T-cell (primary cell): Measurements from ENCODE around the gene SNX2. TPM values are rescaled to one million over a fixed set of nuclear protein-coding genes. Genes with fewer than 3 reads are reported as not detected.

ENCODE experiments used
- ATAC-seq, 4 experiments: fragments of 200-7000 bp in 3 of 4; fragments of 150-1000 bp in 1 of 4; cut with Tn5 transposase; replicated peaks in 1 of 4; 1 replicate in 3 of 4; 2 replicates in 1 of 4; pipeline ENCODE4 v1.10.0; 2021; ENCODE audit warnings: moderate library complexity in 3 of 4, mild to moderate bottlenecking in 2 of 4, moderate number of reproducible peaks in 1 of 4
- CTCF ChIA-PET, 2 donors: fragments of 300-600 bp; sonication (Branson Sonifier 250); formaldehyde crosslinking; loops; one replicate each; lab custom pipeline; 2022; ENCODE audit warnings: antibody characterized with exemption in 2 of 2; lab: Charles Lee
- POLR2A ChIA-PET, 2 donors: fragments of 300-600 bp; sonication (Branson Sonifier 250); formaldehyde crosslinking; loops; one replicate each; lab custom pipeline; 2022; ENCODE audit warnings: antibody characterized with exemption in 2 of 2; lab: Charles Lee
- DNase-seq, 35 experiments: peaks; one replicate each; pipeline versions ENCODE4 v3.0.0 to v3.0.0-alpha.2; 2013 to 2023
- H3K27ac ChIP-seq: one replicate; pipeline ENCODE4 v1.5.1; 2013; ENCODE audit warnings: low read length
- H3K27me3 ChIP-seq, 2 experiments: replicated peaks in 1 of 2; 1 replicate in 1 of 2; 2 replicates in 1 of 2; pipeline versions ENCODE4 v1.6.1 to v1.7.0; 2013; ENCODE audit warnings: low read length in 1 of 2, mixed read lengths in 1 of 2; ENCODE audit not compliant: control insufficient read depth in 2 of 2, insufficient read depth in 2 of 2; ENCODE audit errors: extremely low read depth in 1 of 2
- H3K36me3 ChIP-seq, 2 donors: 1 replicate in 1 of 2; 2 replicates in 1 of 2; pipeline versions ENCODE4 v1.6.1 to v1.7.0; 2013; ENCODE audit warnings: low read length in 1 of 2; ENCODE audit not compliant: control insufficient read depth in 2 of 2, insufficient read depth in 1 of 2; ENCODE audit errors: extremely low read depth in 1 of 2
- H3K4me1 ChIP-seq, 2 experiments: 1 replicate in 1 of 2; 2 replicates in 1 of 2; pipeline versions ENCODE4 v1.6.1 to v1.7.0; 2013; ENCODE audit warnings: low read length in 2 of 2, mixed read lengths in 1 of 2; ENCODE audit not compliant: insufficient read depth in 2 of 2, control insufficient read depth in 1 of 2; ENCODE audit errors: extremely low read depth in 1 of 2
- H3K4me3 ChIP-seq, 2 donors: 1 replicate in 1 of 2; 2 replicates in 1 of 2; pipeline versions ENCODE4 v1.5.1 to v1.7.0; 2013; ENCODE audit warnings: mild to moderate bottlenecking in 2 of 2, low read length in 1 of 2, moderate library complexity in 1 of 2; ENCODE audit not compliant: control insufficient read depth in 1 of 2; ENCODE audit errors: extremely low read depth in 1 of 2
- H3K9me3 ChIP-seq: 2 replicates; pipeline ENCODE4 v1.7.0; 2013
- H3K27ac Mint-ChIP-seq, 2 donors: one replicate each; pipeline ENCODE4 v1.8.0; 2020 to 2021; ENCODE audit warnings: mild to moderate bottlenecking in 2 of 2, mixed read lengths in 2 of 2
- H3K27me3 Mint-ChIP-seq, 2 donors: one replicate each; pipeline ENCODE4 v1.8.0; 2021 to 2022; ENCODE audit warnings: mixed read lengths in 2 of 2
- H3K36me3 Mint-ChIP-seq: one replicate; pipeline ENCODE4 v1.8.0; 2021; ENCODE audit warnings: mixed read lengths
- H3K4me1 Mint-ChIP-seq, 3 donors: one replicate each; pipeline ENCODE4 v1.8.0; 2020 to 2022; ENCODE audit warnings: mixed read lengths in 3 of 3, mild to moderate bottlenecking in 1 of 3
- H3K4me3 Mint-ChIP-seq, 3 donors: one replicate each; pipeline ENCODE4 v1.8.0; 2020 to 2022; ENCODE audit warnings: mild to moderate bottlenecking in 3 of 3, mixed read lengths in 3 of 3, moderate library complexity in 3 of 3
- H3K9me3 Mint-ChIP-seq, 3 donors: one replicate each; pipeline ENCODE4 v1.8.0; 2020 to 2022; ENCODE audit warnings: mixed read lengths in 3 of 3
- WGBS: methylation state at CpG from one replicate; pipeline ENCODE4 v1.1.5; 2013; ENCODE audit warnings: missing lambda C conversion rate; ENCODE audit not compliant: insufficient coverage; 5-methylcytosine and 5-hydroxymethylcytosine counted together
- total RNA-seq, 35 experiments: library from RNA in 6 of 35; stranded (reverse) in 6 of 35; fragments of 120-200 nt in 1 of 35; gene quantifications; one replicate each; pipeline versions ENCODE4 v1.2.1 to v1.2.4 and lab custom pipeline; 2013 to 2026

SNX2 gene
- total RNA-seq, 5 donors from 2014 or later (not counting 1 experiment from before 2014, with no cell fraction given), result 41.8 to 56.3 (median 47.8) TPM

- ChIA-PET CTCF (interaction anchor here (1.2 to 1.8 kb wide), 3 partner anchors 69 to 579 kb away, joined by 3 to 10 read pairs (median 3); partner anchors contain the start of genes CEP120 (in 1 of the 2) and SNX2 (in 1 of the 2)), POLR2A (interaction anchor here in 1 of 2 donors (0.5 kb wide), 1 partner anchor 261 kb away, joined by 3 read pairs; no protein-coding TSS in a partner anchor)
- Mint-ChIP-seq H3K27ac (peak overlapping the region; percentile 81 to 83), H3K9me3 (no peaks in the 10 kb centered on the region), H3K4me3 (peak overlapping the region; percentile 83 to 86 (median 86)), H3K4me1 (peaks cover 26 to 34% (median 27%) of the 10 kb centered on the region in 3 donors), H3K36me3 (no peaks in the 10 kb centered on the region), H3K27me3 (peaks cover 0 to 3% of the 10 kb centered on the region in 2 donors)
- ATAC-seq, result no peak
- peak in 3 of 35 experiments; percentile 11 to 21 (median 14) for DNase-seq
- Histone ChIP-seq H3K9me3 (no peaks in the 10 kb centered on the region), H3K4me3 (peak overlapping the region; percentile 66 to 96), H3K4me1 (peaks cover 8 to 19% of the 10 kb centered on the region in 2 experiments), H3K36me3 (no peaks in the 10 kb centered on the region), H3K27me3 (no peaks in the 10 kb centered on the region), H3K27ac (peak overlapping the region; percentile 52)
- 25% methylated on average over 16 of the region's 22 CpGs for WGBS
These were observed 69.4 kb downstream of the SNX2 start for GRCh38 chr5:122844136-122844909.

GRCh38 chr5:122844910-122845228, 70.0 kb downstream of the SNX2 start:
- Histone ChIP-seq H3K36me3 (no peaks in the 10 kb centered on the region), H3K9me3 (no peaks in the 10 kb centered on the region), H3K4me3 (peak overlapping the region; percentile 66 to 96), H3K27ac (peak overlapping the region; percentile 52), H3K27me3 (no peaks in the 10 kb centered on the region), H3K4me1 (peaks cover 8 to 19% of the 10 kb centered on the region in 2 experiments)
- no peaks in the 10 kb centered on the region for H3K9me3 Mint-ChIP-seq
- peak in 2 of 4 experiments; percentile 2 to 7 for ATAC-seq
- CTCF ChIA-PET, result interaction anchor here (1.2 to 1.8 kb wide), 3 partner anchors 69 to 579 kb away, joined by 3 to 10 read pairs (median 3); partner anchors contain the start of genes CEP120 (in 1 of the 2) and SNX2 (in 1 of the 2)
- no peaks in the 10 kb centered on the region for H3K36me3 Mint-ChIP-seq
- POLR2A ChIA-PET, result no interaction called here
- peaks cover 26 to 38% (median 27%) of the 10 kb centered on the region in 3 donors for H3K4me1 Mint-ChIP-seq
- peak overlapping the region; percentile 81 to 83 for H3K27ac Mint-ChIP-seq
- peak overlapping the region; percentile 83 to 86 (median 86) for H3K4me3 Mint-ChIP-seq
- H3K27me3 Mint-ChIP-seq, result peaks cover 0 to 3% of the 10 kb centered on the region in 2 donors
- DNase-seq, result peak in 2 of 35 experiments; percentile 1 to 6
- WGBS, result 0% methylated on average over 9 of the region's 16 CpGs

DNA sequence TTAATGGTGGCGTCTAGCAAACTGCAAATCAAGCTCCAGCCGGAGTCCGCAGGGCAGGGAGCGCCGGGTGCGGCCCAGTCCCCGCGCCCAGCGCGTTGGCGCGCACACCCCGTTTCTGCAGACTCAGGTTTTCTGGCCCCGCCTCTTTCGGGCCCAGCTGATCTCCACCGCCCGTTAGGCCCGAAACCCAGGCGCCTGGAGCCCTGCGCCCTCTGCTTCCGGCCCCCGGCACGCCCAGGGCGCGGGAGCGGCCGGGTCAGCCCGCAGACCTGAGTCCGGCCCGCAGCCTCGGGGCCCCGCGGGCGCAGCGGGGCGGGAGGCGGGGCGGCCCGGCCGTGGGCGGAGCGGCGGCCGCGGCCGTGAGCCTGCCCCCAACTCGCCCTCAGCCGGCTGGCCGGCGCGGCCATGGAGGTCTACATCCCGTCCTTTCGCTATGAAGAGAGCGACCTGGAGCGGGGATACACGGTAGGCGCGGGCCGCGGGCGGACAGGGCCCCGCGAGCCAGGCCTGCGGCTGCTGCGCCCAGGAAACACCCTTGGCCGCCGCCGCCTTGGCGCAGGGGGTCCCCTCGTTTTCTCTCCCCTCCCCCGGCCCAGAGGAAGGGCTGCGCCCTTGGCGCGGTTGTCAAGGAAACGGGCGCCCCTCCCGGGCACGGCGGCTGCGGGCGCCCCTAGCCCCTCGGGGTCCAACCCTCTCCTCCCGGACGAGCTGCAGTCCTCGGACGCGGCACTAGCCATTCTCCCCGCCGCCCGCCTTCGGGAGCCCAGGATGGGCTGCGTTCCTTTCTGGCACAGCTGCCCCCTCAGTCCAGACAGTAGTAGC, 70.6 kb downstream of the SNX2 start, which contains the start of gene SNX24:
TSS of gene SNX24 (plus strand) at position 385 of the 822 bp plus-strand sequence. CDS start at position 406, 21 bp downstream.
- Mint-ChIP-seq H3K36me3 (no peaks in the 10 kb centered on the region), H3K4me3 (peak within 1 kb of the TSS; percentile 83 to 86 (median 86)), H3K9me3 (no peaks in the 10 kb centered on the region), H3K27me3 (peaks cover 0 to 3% of the 10 kb centered on the region in 2 donors), H3K4me1 (peaks cover 26 to 39% (median 27%) of the 10 kb centered on the region in 3 donors), H3K27ac (peak within 1 kb of the TSS; percentile 91)
- WGBS, result under 1% methylated on average over 92 of the region's 92 CpGs
- H3K9me3 ChIP-seq, result no peaks in the 10 kb centered on the region
- peak within 1 kb of the TSS; percentile 70 for H3K27ac ChIP-seq
- H3K4me1 ChIP-seq, result peaks cover 8 to 19% of the 10 kb centered on the region in 2 experiments
- no peaks in the 10 kb centered on the region for H3K27me3 ChIP-seq
- ChIA-PET CTCF (interaction anchor here in 1 of 2 donors (1.4 to 1.8 kb wide), 2 partner anchors 70 to 578 kb away, joined by 3 to 10 read pairs; partner anchors contain the start of genes CEP120 and SNX2), POLR2A (no interaction called here)
- ATAC-seq (peak; percentile 85 to 88 (median 87)), DNase-seq (peak; percentile 33 to 80 (median 62))
- H3K4me3 ChIP-seq, result peak within 1 kb of the TSS; percentile 66 to 96
- H3K36me3 ChIP-seq, result no peaks in the 10 kb centered on the region

- WGBS, result 15% methylated on average over 4 of the region's 6 CpGs
- ATAC-seq (no peak), DNase-seq (no peak)
- Mint-ChIP-seq H3K4me1 (peaks cover 26 to 39% (median 27%) of the 10 kb centered on the region in 3 donors), H3K27ac (peak overlapping the region; percentile 91), H3K4me3 (peak overlapping the region; percentile 77 to 86 (median 81)), H3K36me3 (no peaks in the 10 kb centered on the region), H3K9me3 (no peaks in the 10 kb centered on the region), H3K27me3 (peaks cover 0 to 3% of the 10 kb centered on the region in 2 donors)
- peak overlapping the region; percentile 66 to 96 for H3K4me3 ChIP-seq
- no peaks in the 10 kb centered on the region for H3K27me3 ChIP-seq
- no peaks in the 10 kb centered on the region for H3K9me3 ChIP-seq
- POLR2A ChIA-PET, result no interaction called here
- CTCF ChIA-PET, result interaction anchor here in 1 of 2 donors (0.7 kb wide), 1 partner anchor 703 kb away, joined by 4 read pairs; no protein-coding TSS in a partner anchor
- peak overlapping the region; percentile 70 for H3K27ac ChIP-seq
- peaks cover 8 to 19% of the 10 kb centered on the region in 2 experiments for H3K4me1 ChIP-seq
- no peaks in the 10 kb centered on the region for H3K36me3 ChIP-seq
These were observed 71.2 kb downstream of the SNX2 start for GRCh38 chr5:122846051-122846550.

GRCh38 chr5:122847687-122848081, 72.8 kb downstream of the SNX2 start:
- no peak for DNase-seq
- ChIA-PET CTCF (interaction anchor here in 1 of 2 donors (0.6 kb wide), 1 partner anchor 112 kb away, joined by 7 read pairs; no protein-coding TSS in a partner anchor), POLR2A (interaction anchor here in 1 of 2 donors (0.6 kb wide), 1 partner anchor 64 kb away, joined by 3 read pairs; no protein-coding TSS in a partner anchor)
- no peaks in the 10 kb centered on the region for H3K27me3 Mint-ChIP-seq
- no peak overlapping the region for H3K27ac ChIP-seq
- H3K4me1 Mint-ChIP-seq, result peaks cover 26 to 39% (median 27%) of the 10 kb centered on the region in 3 donors
- no peak for ATAC-seq
- no peaks in the 10 kb centered on the region for H3K36me3 ChIP-seq
- H3K9me3 Mint-ChIP-seq, result no peaks in the 10 kb centered on the region
- WGBS, result no CpG with 5 or more reads among the region's 2 CpGs
- peak overlapping the region; percentile 91 for H3K27ac Mint-ChIP-seq
- H3K4me1 ChIP-seq, result peaks cover 8 to 19% of the 10 kb centered on the region in 2 experiments
- peak overlapping the region in 1 of 3 donors; percentile 86 for H3K4me3 Mint-ChIP-seq
- no peak overlapping the region for H3K4me3 ChIP-seq
- no peaks in the 10 kb centered on the region for H3K9me3 ChIP-seq
- H3K27me3 ChIP-seq, result no peaks in the 10 kb centered on the region
- no peaks in the 10 kb centered on the region for H3K36me3 Mint-ChIP-seq
